Amygdala (tissue), 56 donors: ENCODE results near the gene FLT1.

ENCODE experiments used
- DNase-seq, 56 donors: peaks; one replicate each; lab custom pipeline; 2025; lab: John Stamatoyannopoulos, UW

The FLT1 gene

DNA sequence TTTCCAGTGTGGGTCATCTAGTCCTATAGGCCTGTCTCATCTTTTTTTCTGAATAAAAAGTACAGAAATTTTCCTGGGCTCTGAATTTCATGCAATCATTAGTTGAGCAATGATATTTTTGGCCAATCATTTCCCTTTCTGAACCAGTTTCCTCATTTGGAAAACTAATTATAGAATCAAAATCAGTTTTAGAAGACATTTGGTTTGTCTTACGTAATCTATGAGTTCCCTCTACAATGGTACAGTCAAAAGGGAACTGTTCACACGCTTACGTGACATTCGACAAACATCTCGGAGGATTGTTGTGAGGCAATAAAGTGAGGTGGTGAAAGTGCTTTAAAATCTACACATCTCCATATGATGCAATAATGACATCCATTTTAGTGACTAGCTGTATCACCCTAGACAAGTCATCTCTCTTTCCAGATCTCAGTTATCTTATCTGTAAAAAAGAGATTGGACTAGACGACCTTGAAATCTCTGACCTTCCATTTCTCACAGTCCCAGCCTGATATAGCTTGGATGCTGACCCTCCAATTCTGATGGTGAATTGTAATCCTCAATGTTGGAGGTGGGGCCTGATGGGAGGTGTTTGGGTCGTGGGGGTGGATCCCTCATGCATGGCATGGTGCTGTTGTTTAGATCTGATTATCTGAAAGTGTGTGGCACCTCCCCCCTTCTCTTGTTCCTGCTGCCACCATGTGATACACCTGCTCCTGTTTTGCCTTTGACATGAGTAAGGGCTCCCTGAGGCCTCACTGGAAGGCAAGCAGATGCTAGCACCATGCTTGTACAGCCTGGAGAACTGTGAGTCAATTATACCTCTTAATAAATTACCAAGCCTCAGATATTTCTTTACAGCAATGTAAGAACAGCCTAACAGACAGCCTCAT is 26.7 kb downstream of the FLT1 start:
- no peak for DNase-seq

GRCh38 chr13:28467034-28467433 is 27.9 kb downstream of the FLT1 start:
- no peak for DNase-seq

- DNase-seq = no peak
Observed at GRCh38 chr13:28466151-28466550, 28.8 kb downstream of the FLT1 start.

GRCh38 chr13:28464861-28465460 is 30.0 kb downstream of the FLT1 start:
- no peak for DNase-seq

DNA sequence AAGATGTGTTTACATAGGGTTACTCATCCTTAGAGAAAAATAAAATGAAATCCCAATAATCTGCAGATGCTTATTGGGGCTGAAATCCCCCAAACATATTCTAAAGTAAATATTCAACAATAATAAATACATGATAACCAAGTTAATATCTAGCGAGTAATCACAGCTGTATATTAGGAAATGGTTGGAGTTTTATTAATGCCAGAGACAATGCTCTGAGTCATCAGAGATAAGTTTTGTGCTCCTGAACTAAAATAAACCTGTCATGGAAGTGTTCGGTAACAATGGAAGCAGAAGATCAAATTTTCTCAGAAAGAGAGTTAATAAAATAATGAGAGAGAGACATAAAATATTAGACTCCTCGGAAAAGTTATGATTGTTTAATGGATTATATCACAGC is 31.4 kb downstream of the FLT1 start:
- no peak for DNase-seq

DNA sequence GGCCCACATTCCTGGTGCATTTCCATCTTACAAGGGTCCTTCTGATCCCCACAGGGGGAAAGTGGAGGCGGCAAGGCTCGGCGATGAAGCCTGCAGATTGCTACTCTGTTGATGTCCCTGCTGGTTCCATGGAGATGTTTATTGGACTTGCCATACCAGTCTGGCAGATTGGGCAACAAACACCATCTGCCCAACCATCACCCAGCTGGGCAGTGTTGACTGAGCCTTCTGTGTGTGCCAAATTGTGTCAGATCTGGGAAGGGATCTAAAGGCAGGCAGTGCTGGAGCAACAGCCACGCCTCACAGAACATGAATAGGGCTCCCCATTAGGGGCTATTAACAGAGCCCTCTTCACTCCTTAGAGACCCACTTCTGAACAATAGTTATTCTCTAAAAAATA is 35.0 kb downstream of the FLT1 start:
- DNase-seq = peak in 6 of 56 donors; percentile 2 to 22 (median 7)

- DNase-seq = no peak
Observed at GRCh38 chr13:28458608-28459007, 36.3 kb downstream of the FLT1 start.

DNA sequence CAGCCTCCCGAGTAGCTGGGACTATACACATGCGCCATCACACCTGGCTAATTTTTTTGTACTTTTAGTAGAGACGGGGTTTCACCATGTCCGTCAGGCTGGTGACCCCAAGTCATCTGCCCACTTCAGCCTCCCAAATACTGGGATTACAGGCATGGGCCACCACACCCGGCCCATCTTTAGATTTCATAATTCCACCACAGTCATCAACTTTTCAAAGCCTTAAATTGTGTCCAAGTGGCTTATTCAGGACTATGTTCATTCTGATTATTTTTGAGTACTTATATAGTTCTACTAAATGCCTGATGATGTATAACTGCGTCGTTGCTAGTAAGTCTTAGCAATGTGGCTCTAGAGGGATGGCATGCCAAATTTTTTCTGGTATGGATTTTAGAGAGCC is 36.9 kb downstream of the FLT1 start:
- DNase-seq = no peak

DNA sequence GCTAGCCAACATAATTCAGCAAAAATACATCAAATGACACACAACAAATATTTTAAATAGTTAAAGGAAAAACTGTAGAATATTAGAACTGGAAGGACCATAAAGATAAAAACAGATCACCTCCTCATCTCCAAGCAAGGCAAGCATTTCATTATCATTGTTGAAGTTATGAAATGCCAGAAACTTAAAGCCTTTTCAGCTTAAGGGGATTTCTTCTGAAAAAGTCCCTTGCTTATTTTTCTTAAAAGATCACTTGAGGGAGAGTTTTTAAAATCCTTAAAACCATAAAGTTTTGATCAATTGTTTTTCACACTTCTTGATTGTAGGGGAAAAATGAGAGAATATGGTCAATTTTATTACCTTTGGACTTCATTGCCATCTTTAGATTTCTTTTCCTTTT is 37.4 kb downstream of the FLT1 start:
- no peak for DNase-seq

DNA sequence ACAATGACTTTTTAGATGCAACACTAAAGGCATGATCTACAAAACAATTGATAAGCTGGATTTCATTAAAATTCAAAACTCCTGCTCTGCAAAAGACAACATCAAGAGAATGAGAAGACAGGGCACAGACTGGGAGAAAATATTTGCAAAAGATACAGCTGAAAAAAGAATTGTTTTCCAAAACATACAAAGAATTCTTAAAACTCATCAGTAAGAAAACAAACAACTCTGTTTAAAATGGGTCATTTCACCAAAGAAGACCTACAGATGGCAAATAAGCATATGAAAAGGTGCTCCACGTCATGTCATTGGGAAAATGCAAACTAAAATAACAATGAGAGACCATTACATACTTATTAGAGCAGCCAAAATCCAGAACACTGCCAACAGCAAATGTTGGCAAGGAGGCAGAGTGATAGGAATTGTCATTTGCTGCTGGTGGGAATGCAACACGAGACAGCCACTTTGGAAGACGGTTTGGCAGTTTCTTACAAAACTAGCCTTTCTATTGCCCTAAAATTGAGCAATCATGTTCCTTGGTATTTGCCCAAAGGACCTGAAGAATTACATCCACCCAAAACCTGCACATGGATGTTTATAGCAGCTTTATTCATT is 39.2 kb downstream of the FLT1 start:
- no peak for DNase-seq

DNA sequence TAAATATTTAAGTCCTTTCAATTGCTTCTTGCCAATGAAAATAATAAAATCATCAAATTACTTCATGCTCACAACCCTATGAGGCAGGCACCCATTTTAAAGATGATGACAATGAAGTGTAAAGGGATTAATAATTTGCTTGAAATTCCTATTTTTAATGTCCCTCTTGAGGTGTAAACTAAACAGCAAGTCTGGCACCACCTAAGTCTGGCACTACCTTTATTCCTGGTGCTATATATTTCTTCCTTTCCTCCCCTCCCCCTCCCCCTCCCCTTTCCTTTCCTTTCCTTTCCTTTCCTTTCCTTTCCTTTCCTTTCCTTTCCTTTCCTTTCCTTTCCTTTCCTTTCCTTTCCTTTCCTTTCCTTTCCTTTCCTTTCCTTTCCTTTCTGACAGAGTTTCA is 42.2 kb downstream of the FLT1 start:
- DNase-seq = no peak

DNA sequence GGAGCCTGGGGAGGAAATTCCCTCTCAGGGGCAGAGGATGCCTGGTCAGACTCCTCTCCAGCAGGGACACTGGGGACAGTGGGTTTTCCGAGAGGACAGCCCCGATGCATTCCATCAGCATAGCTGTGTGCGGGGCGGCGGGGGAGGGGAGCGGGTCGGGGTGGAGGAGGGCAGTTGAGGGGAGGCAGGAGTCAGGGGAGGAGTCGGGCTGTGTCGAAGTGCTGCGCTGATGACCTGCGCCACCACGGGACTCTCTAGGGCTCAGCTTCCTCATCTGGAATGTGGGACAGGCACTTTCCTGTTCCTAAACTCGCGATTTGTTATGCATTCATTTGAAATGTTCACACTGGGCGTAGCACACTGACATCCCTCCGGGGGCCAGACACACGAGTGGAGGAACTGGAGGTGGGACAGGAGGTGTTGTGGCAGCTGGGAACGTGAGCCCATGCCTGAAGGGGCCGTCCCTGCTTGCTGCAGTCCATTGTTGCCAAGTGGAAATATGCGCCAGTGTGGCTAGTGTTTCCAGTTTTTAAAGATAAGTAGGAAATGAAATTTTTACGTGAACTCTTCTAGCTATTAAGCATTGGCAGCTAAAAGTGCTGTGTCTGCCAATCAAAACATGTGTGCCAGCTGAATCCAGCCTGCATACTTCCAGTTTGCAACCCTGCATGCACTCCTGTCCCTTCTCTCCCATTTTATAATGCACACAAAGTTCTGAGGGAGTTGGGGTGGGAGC is 43.3 kb downstream of the FLT1 start:
- DNase-seq = no peak

DNA sequence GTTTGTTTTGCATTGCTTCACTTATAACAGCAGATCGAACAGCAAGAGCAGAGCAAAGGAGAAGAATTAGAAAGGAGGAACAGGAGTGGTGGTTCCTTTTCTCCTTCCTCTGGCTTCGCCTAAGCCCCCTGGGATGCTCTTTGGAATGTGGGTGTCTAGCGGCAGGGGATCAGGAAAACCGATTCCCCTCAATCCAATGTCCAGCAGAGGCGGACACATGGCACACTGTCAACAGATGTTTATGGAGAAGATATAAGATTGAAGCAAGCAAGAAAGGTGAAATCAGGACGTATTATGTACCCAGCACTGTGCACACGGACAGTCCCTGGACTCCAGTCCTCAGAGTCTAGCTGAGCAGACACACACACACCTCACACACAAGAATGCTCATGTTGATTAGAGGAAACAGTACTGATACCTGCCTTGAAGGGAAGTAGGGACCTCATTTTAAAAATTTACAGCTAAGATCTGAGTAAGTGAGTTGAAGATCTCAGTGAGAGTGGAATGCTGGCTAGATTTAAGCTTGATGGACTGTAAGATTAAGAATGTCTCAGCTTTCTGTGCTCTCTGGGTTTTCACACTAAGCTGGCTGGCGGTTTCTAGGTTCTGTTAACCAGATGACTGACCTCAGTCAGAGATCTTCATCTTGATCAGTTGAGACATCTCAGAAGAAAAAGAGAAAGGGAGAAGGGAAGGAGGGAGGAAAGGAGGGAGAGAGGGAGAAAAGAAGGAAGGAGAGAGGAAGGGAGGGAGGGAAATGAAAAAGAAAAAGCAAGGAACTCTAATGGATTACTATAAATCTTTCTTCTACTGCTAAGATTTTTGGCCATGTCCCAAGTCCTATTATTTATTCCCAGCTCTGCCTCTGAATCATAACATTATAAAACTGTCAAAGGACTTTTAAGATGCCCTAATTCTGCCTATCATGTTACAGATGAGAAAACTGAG is 44.8 kb downstream of the FLT1 start:
- DNase-seq = no peak

GRCh38 chr13:28448651-28449358 is 46.1 kb downstream of the FLT1 start:
- DNase-seq = no peak

DNA sequence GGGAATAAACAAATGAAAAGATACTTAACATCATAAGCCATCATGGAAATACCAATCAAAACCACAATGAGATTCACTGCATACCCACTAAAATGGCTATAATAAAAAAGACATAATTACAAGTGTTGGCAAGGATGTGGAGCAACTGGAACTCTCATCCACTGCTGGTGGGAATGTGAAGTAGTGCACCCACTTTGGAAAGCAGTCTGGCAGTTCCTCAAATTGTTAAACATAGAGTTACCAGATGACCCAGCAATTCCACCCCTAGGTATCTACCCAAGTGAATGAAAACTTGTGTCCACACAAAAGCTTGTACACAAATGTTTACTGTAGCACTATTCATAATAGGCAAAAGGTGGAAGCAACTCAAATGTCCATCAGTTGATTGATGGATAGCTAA is 46.9 kb downstream of the FLT1 start:
- DNase-seq = no peak

GRCh38 chr13:28447206-28447605 is 47.7 kb downstream of the FLT1 start:
- DNase-seq = no peak

DNA sequence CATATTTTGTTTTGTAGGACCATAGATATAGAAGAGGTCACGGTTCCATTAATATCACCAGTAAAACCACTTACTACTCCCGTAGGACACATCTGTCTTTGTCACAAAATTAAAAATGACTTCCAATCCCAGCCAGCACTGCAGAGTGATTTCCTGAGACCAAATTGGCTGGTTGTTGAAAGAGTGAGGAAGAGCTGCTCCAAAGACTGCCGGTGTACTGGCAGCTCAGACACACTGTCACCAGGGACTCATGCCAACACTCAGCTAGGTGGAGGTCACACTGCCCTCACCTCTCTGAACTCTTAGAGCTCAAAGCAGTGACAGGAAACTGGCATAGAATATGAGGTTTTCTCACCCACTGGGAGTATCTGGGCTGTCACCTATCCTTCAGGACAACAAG is 52.1 kb downstream of the FLT1 start:
- no peak for DNase-seq

DNA sequence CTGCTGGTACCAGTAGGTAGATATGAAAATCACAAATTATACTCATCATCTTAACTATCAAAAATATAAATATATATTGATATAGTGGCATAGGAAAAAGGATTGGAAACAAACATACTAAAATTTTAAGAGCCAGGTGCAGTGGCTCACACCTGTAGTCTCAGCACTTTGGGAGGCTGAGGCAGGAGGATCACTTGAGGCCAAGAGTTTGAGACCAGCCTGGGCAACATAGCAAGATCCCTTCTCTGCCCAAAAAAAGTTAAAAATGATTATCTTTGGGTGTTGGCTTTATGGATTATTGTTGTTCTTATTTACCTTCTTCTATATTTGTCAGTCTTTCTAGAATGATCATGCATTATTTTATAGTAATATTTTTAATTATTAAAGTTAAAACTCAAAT is 53.4 kb downstream of the FLT1 start:
- DNase-seq = no peak

DNA sequence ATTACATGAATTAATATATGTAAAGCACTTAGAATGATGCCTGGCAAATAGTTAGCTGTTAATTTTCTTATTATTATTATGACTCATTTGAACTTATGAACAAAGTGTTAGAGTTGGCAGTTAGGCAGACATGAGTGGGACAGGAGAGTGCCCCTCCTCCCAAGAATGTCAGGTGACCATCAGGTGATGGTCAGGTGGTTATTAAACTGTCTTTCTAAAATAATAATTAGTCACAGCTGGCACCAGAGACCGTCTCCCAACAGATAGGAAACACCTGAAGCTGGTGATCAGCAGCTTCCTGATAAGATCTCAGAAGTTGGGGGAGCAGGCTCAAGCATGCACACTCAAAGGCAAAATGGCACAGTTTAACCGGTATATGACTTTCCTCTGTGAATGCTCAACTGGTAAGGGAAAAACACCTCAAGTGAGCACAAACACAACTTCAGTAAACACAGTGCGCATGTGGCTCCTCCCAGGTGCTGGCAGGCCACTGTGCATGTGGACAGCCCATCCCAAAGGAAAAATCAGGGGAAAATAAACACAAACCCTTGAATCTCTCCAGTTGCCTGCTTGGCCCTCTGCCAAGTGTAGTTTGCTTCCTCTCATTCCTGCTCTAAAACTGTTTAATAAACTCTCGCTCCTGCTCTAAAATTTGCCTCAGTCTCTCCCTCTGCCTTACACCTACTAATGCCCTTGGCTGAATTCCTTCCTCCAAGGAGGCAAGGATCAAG is 54.0 kb downstream of the FLT1 start:
- DNase-seq = no peak
